ENCODE measurements around the gene IL12RB1.
"Not testable (repeated sequence)": the region's sequence is repeated elsewhere in the genome, so short reads cannot be mapped to it uniquely, and the experiment has no call there.

IL12RB1 gene

GRCh38 chr19:18046059-18046718 lies 40.5 kb downstream of the IL12RB1 start:
- DNase-seq (ENCODE audit: low read depth) = no peak

GRCh38 chr19:18045307-18046050 lies 41.3 kb downstream of the IL12RB1 start:
- no peak for DNase-seq (ENCODE audit: low read depth)

- DNase-seq (ENCODE audit: low read depth) = peak; percentile 71
Measured at GRCh38 chr19:18044825-18045304, 41.9 kb downstream of the IL12RB1 start.

- DNase-seq (ENCODE audit: low read depth) = no peak
Measured at GRCh38 chr19:18043676-18044075, 43.1 kb downstream of the IL12RB1 start.

- no peak for DNase-seq (ENCODE audit: low read depth)
Measured at GRCh38 chr19:18041054-18041453, 45.7 kb downstream of the IL12RB1 start.

GRCh38 chr19:18032102-18032501 lies 54.6 kb downstream of the IL12RB1 start:
- DNase-seq (ENCODE audit: low read depth) = not testable (repeated sequence)

GRCh38 chr19:18031401-18031800 lies 55.3 kb downstream of the IL12RB1 start:
- DNase-seq (ENCODE audit: low read depth) = not testable (repeated sequence)

GRCh38 chr19:18029617-18030338 lies 57.0 kb downstream of the IL12RB1 start:
- no peak for DNase-seq (ENCODE audit: low read depth)

GRCh38 chr19:18027151-18027550 lies 59.6 kb downstream of the IL12RB1 start:
- DNase-seq (ENCODE audit: low read depth) = no peak

GRCh38 chr19:18023622-18024251 lies 63.0 kb downstream of the IL12RB1 start:
- no peak for DNase-seq (ENCODE audit: low read depth)

GRCh38 chr19:18021121-18021755 lies 65.5 kb downstream of the IL12RB1 start:
- DNase-seq (ENCODE audit: low read depth) = peak; percentile 36

GRCh38 chr19:18020212-18021085 lies 66.3 kb downstream of the IL12RB1 start:
- no peak for DNase-seq (ENCODE audit: low read depth)

GRCh38 chr19:18017275-18018083 lies 69.3 kb downstream of the IL12RB1 start:
- no peak for DNase-seq (ENCODE audit: low read depth)

GRCh38 chr19:18016209-18016910 lies 70.4 kb downstream of the IL12RB1 start:
- DNase-seq (ENCODE audit: low read depth) = no peak

- no peak for DNase-seq (ENCODE audit: low read depth)
Measured at GRCh38 chr19:18014197-18014596, 72.5 kb downstream of the IL12RB1 start.

- DNase-seq (ENCODE audit: low read depth) = no peak
Measured at GRCh38 chr19:18013210-18014111, 73.3 kb downstream of the IL12RB1 start.

- DNase-seq (ENCODE audit: low read depth) = no peak
Measured at GRCh38 chr19:18010149-18010548, 76.6 kb downstream of the IL12RB1 start.

GRCh38 chr19:18009412-18010066 lies 77.2 kb downstream of the IL12RB1 start:
- DNase-seq (ENCODE audit: low read depth) = no peak
